GM12878 (cell line): Measurements from ENCODE around the gene CACNA1D. TPM values are rescaled to one million over a fixed set of nuclear protein-coding genes. Genes with fewer than 3 reads are reported as not detected.

ENCODE experiments used
- ATAC-seq: fragments of 200-7000 bp; cut with Tn5 transposase; 3 replicates; pipeline ENCODE4 v1.9.1; 2020; ENCODE audit warnings: mild to moderate bottlenecking, moderate library complexity
- BruUV-seq: library from RNA; stranded (reverse); fragments of 400-500 nt; replicated peaks from 2 replicates; lab custom pipeline; 2021; lab: Mats Ljungman, UMichigan
- CTCF ChIA-PET: fragments of 300-600 bp; sonication (Branson Sonifier 250); formaldehyde crosslinking; extraction: SDS; loops from one replicate; lab custom pipeline; 2021; ENCODE audit warnings: inconsistent platforms; lab: Yijun Ruan, JAX
- POLR2A ChIA-PET: fragments of 350-600 bp; formaldehyde crosslinking; extraction: SDS; loops from one replicate; lab custom pipeline; 2021; ENCODE audit warnings: inconsistent platforms; lab: Charles Lee
- RAD21 ChIA-PET: fragments of 300-600 bp; sonication (Branson Sonifier 250); formaldehyde crosslinking; loops from one replicate; lab custom pipeline; 2023; ENCODE audit warnings: antibody characterized with exemption; ENCODE audit not compliant: unreplicated experiment; lab: Charles Lee
- SMC1A ChIA-PET: fragments of 300-600 bp; sonication (Branson Sonifier 250); formaldehyde crosslinking; loops from one replicate; lab custom pipeline; 2023; ENCODE audit not compliant: unreplicated experiment, uncharacterized antibody; lab: Charles Lee
- DNase-seq: peaks from one replicate; pipeline ENCODE4 v3.0.0-alpha.2; 2011; ENCODE audit warnings: low read depth, low spot score
- FAIRE-seq: peaks from 3 replicates; lab custom pipeline; 2011; peaks lifted over from hg19 to GRCh38; lab: Jason Lieb, UNC
- H2AFZ ChIP-seq: 2 replicates; pipeline ENCODE4 v1.6.0; 2011; ENCODE audit warnings: low read depth, low read length, control low read depth; ENCODE audit not compliant: control insufficient read depth
- H3K27ac ChIP-seq: 2 replicates; pipeline ENCODE4 v1.5.1; 2011; ENCODE audit warnings: control low read depth; ENCODE audit not compliant: control insufficient read depth, insufficient read depth
- H3K27me3 ChIP-seq, 2 experiments: replicated peaks in 1 of 2; 2 replicates each; pipeline versions ENCODE4 v1.6.0 to v1.6.1; 2011; ENCODE audit warnings: low read length in 1 of 2; ENCODE audit not compliant: control insufficient read depth in 2 of 2, insufficient read depth in 2 of 2
- H3K36me3 ChIP-seq, 2 experiments: 2 replicates each; pipeline ENCODE4 v1.5.1; 2011; ENCODE audit warnings: low read length in 1 of 2; ENCODE audit not compliant: control insufficient read depth in 2 of 2, insufficient read depth in 2 of 2
- H3K4me1 ChIP-seq: 2 replicates; pipeline ENCODE4 v1.6.1; 2011; ENCODE audit warnings: mild to moderate bottlenecking, low read length, moderate library complexity, mixed read lengths; ENCODE audit not compliant: control insufficient read depth, insufficient read depth
- H3K4me2 ChIP-seq: 2 replicates; pipeline ENCODE4 v1.6.0; 2011; ENCODE audit warnings: control low read depth; ENCODE audit not compliant: control insufficient read depth, insufficient read depth
- H3K4me3 ChIP-seq: fragments of 200-600 bp; sonication (generic); 2 replicates; pipeline ENCODE4 v1.5.1; 2016
- H3K79me2 ChIP-seq: 2 replicates; pipeline ENCODE4 v1.6.0; 2011; ENCODE audit warnings: low read length; ENCODE audit not compliant: control insufficient read depth, insufficient read depth
- H3K9ac ChIP-seq: 2 replicates; pipeline ENCODE4 v1.8.0; 2011; ENCODE audit warnings: low read length, control low read depth, mixed read lengths; ENCODE audit not compliant: control insufficient read depth, insufficient read depth
- H3K9me3 ChIP-seq: replicated peaks from 3 replicates; pipeline ENCODE4 v1.5.1; 2011; ENCODE audit warnings: mild to moderate bottlenecking, low read length; ENCODE audit not compliant: control insufficient read depth, insufficient read depth
- H4K20me1 ChIP-seq: 2 replicates; pipeline ENCODE4 v1.6.0; 2011; ENCODE audit not compliant: control insufficient read depth, insufficient read depth
- BHLHE40 ChIP-seq, 2 experiments: fragments of 450-650 bp in 1 of 2; IDR thresholded peaks; 2 replicates each; pipeline ENCODE4 v1.6.1; 2011 to 2017; ENCODE audit warnings: low read depth in 2 of 2, borderline replicate concordance in 1 of 2, improper control_type of control experiment in 1 of 2, low read length in 1 of 2, mild to moderate bottlenecking in 1 of 2
- CTCF ChIP-seq, 3 experiments: IDR thresholded peaks in 2 of 3; conservative IDR thresholded peaks in 1 of 3; 2 replicates each; pipeline ENCODE4 v1.5.1; 2011; ENCODE audit warnings: low read depth in 3 of 3, low read length in 3 of 3, mild to moderate bottlenecking in 3 of 3, control low read depth in 2 of 3, moderate library complexity in 2 of 3, inconsistent platforms in 1 of 3, mixed read lengths in 1 of 3; ENCODE audit not compliant: control insufficient read depth in 2 of 3, insufficient read depth in 1 of 3; ENCODE audit errors: extremely low read depth in 1 of 3
- PAX5 ChIP-seq: IDR thresholded peaks from 2 replicates; pipeline ENCODE4 v1.6.1; 2011; ENCODE audit warnings: low read depth, low read length, borderline replicate concordance
- POU2F2 ChIP-seq: IDR thresholded peaks from 3 replicates; pipeline ENCODE4 v1.6.1; 2011; ENCODE audit warnings: low read depth, mild to moderate bottlenecking, low read length, borderline replicate concordance
- RAD21 ChIP-seq: IDR thresholded peaks from 2 replicates; pipeline ENCODE4 v1.6.1; 2011; ENCODE audit warnings: mild to moderate bottlenecking, low read depth, low read length, moderate library complexity; ENCODE audit not compliant: insufficient read depth
- SMC3 ChIP-seq: IDR thresholded peaks from 2 replicates; pipeline ENCODE4 v1.6.1; 2011; ENCODE audit warnings: low read length, improper control_type of control experiment, borderline replicate concordance
- ZBTB4 ChIP-seq: fragments of 450-650 bp; formaldehyde crosslinking; IDR thresholded peaks from 2 replicates; pipeline ENCODE4 v1.4.0; 2022; ENCODE audit warnings: mild to moderate bottlenecking, moderate library complexity
- WGBS: methylation state at CpG from one replicate; pipeline ENCODE4 v1.1.6; 2016; ENCODE audit warnings: low lambda C conversion rate; ENCODE audit not compliant: insufficient replicate concordance, insufficient coverage; ENCODE audit errors: missing lambda C conversion rate; 5-methylcytosine and 5-hydroxymethylcytosine counted together
- in situ Hi-C: fragments of 300-500 bp; cut with MboI; formaldehyde crosslinking; loops from 9 replicates; pipeline ENCODE4 v1.14.3; 2018; ENCODE audit warnings: mixed read lengths
- intact Hi-C: fragments of 100-400 bp; cut with micrococcal nuclease; formaldehyde crosslinking; loops from one replicate; pipeline ENCODE4 v1.14.2; 2022; ENCODE audit not compliant: unreplicated experiment
- polyA plus RNA-seq, 11 experiments: library from polyadenylated mRNA; depleted of rRNA in 4 of 11; unstranded in 6 of 11; stranded (reverse) in 5 of 11; fragments of >200 nt; fragmentation: Nextera tagmentation in 4 of 11; fragmentation: Illumina TruSeq in 1 of 11; extraction: Ambion mirVana in 4 of 11; extraction: Trizol in 1 of 11; gene quantifications; 1 replicate in 1 of 11; 2 replicates in 10 of 11; pipeline versions ENCODE4 v1.2.1 to v1.2.3, GENCODE V29; 2011 to 2016; ENCODE audit warnings: inconsistent platforms in 2 of 11, missing spikeins in 2 of 11, low read depth in 1 of 11
- total RNA-seq, 4 experiments: library from RNA; depleted of rRNA in 3 of 4; stranded (reverse); fragments of >200 nt in 3 of 4; fragmentation: Illumina TruSeq in 1 of 4; extraction: Trizol in 1 of 4; gene quantifications; 2 replicates each; pipeline versions ENCODE4 v1.2.1 to v1.2.3, GENCODE V29; 2013 to 2021

CACNA1D gene
- total and polyA plus RNA-seq, 10 of the 15 experiments (the other 5 are each of a cell fraction or from before 2014, with no cell fraction given) = 0.21 to 24.4 (median 1.6) TPM

- Histone ChIP-seq H3K4me2 (no peak overlapping the region), H3K4me1 (no peaks in the 10 kb centered on the region), H3K79me2 (no peaks in the 10 kb centered on the region), H4K20me1 (no peaks in the 10 kb centered on the region), H3K9ac (no peak overlapping the region), H3K27ac (no peak overlapping the region), H2AFZ (no peak overlapping the region), H3K36me3 (no peaks in the 10 kb centered on the region), H3K27me3 (no peaks in the 10 kb centered on the region), H3K4me3 (no peak overlapping the region), H3K9me3 (no peaks in the 10 kb centered on the region)
- 24% methylated on average over 4 of the region's 4 CpGs for WGBS
- ATAC-seq (peak; percentile 35; the same call in 1 of the 3 replicates), DNase-seq (no peak), FAIRE-seq (no peak)
- no TSS peak for BruUV-seq
- intact Hi-C loops = no loop called here
- SMC1A ChIA-PET = interaction anchor here (0.6 to 1.6 kb wide), 8 partner anchors 8 to 243 kb away, joined by 3 to 5 read pairs (median 3); no protein-coding TSS in a partner anchor
- CTCF ChIA-PET = interaction anchor here (0.6 to 2.1 kb wide), 10 partner anchors 8 to 302 kb away, joined by 3 to 10 read pairs (median 4); no protein-coding TSS in a partner anchor
- RAD21 ChIA-PET = interaction anchor here (0.7 to 1.3 kb wide), 3 partner anchors 31 to 53 kb away, joined by 3 to 4 read pairs (median 3); no protein-coding TSS in a partner anchor
- in situ Hi-C loops = no loop called here
- TF ChIP-seq PAX5 = no peak
- TF ChIP-seq BHLHE40 (IDR thresholded peaks at IDR 0.05; ENCODE audit: borderline replicate concordance in 1 of 2, low read depth in 2 of 2, low read length in 1 of 2) = no peak
- no peak for TF ChIP-seq ZBTB4 (CRISPR knock-in tag)
- TF ChIP-seq RAD21 = 0 out of 2 replicates have a peak, but pooled peaks have one; percentile 6
- peak; percentile 11 to 38 (median 34); a peak in 5 of 6 replicates for TF ChIP-seq CTCF (IDR thresholded peaks at IDR 0.05 in 2 of 3, conservative IDR thresholded peaks at IDR 0.05 in 1 of 3; ENCODE audit: control insufficient read depth in 2 of 3, extremely low read depth in 1 of 3, insufficient read depth in 1 of 3, low read depth in 3 of 3, low read length in 3 of 3)
- peak; percentile 46; the same call in 1 of the 2 replicates for TF ChIP-seq SMC3
- no peak for TF ChIP-seq POU2F2
- POLR2A ChIA-PET = no interaction called here
Measured at GRCh38 chr3:53677413-53677812, 183.0 kb downstream of the CACNA1D start.
